Measurements from ENCODE around the gene PIP4K2C.
A peak's percentile ranks its signal among the peaks of the same experiment; 100 is the strongest.

PIP4K2C gene

GRCh38 chr12:57580466-57580795 is 10.6 kb upstream of the PIP4K2C start:
- DNase-seq (ENCODE audit: extremely low read depth, low read depth): no peak
- TF ChIP-seq CTCF (IDR thresholded peaks at IDR 0.05; ENCODE audit: low read depth, low read length, missing control alignments): no peak
- no peak overlapping the region for H3K4me3 ChIP-seq (replicated peaks; ENCODE audit: low read depth, low read length)

- no peak for DNase-seq (ENCODE audit: extremely low read depth, low read depth)
- TF ChIP-seq CTCF (IDR thresholded peaks at IDR 0.05; ENCODE audit: low read depth, low read length, missing control alignments): no peak
- H3K4me3 ChIP-seq (replicated peaks; ENCODE audit: low read depth, low read length): no peak overlapping the region
These were observed 9.2 kb upstream of the PIP4K2C start for GRCh38 chr12:57581802-57582201.

- no peak overlapping the region for H3K4me3 ChIP-seq (replicated peaks; ENCODE audit: low read depth, low read length)
- no peak for TF ChIP-seq CTCF (IDR thresholded peaks at IDR 0.05; ENCODE audit: low read depth, low read length, missing control alignments)
- no peak for DNase-seq (ENCODE audit: extremely low read depth, low read depth)
These were observed 8.6 kb upstream of the PIP4K2C start for GRCh38 chr12:57582440-57582839.

GRCh38 chr12:57583008-57583831 is 7.8 kb upstream of the PIP4K2C start:
- DNase-seq (ENCODE audit: extremely low read depth, low read depth): peak; percentile 59
- H3K4me3 ChIP-seq (replicated peaks; ENCODE audit: low read depth, low read length): no peak overlapping the region
- peak; percentile 97 for TF ChIP-seq CTCF (IDR thresholded peaks at IDR 0.05; ENCODE audit: low read depth, low read length, missing control alignments)

GRCh38 chr12:57584050-57584449 is 6.9 kb upstream of the PIP4K2C start:
- H3K4me3 ChIP-seq (replicated peaks; ENCODE audit: low read depth, low read length): no peak overlapping the region
- no peak for TF ChIP-seq CTCF (IDR thresholded peaks at IDR 0.05; ENCODE audit: low read depth, low read length, missing control alignments)
- no peak for DNase-seq (ENCODE audit: extremely low read depth, low read depth)

GRCh38 chr12:57584690-57585089 is 6.3 kb upstream of the PIP4K2C start:
- TF ChIP-seq CTCF (IDR thresholded peaks at IDR 0.05; ENCODE audit: low read depth, low read length, missing control alignments): no peak
- H3K4me3 ChIP-seq (replicated peaks; ENCODE audit: low read depth, low read length): no peak overlapping the region
- no peak for DNase-seq (ENCODE audit: extremely low read depth, low read depth)

GRCh38 chr12:57585156-57585555 is 5.8 kb upstream of the PIP4K2C start:
- TF ChIP-seq CTCF (IDR thresholded peaks at IDR 0.05; ENCODE audit: low read depth, low read length, missing control alignments): no peak
- no peak overlapping the region for H3K4me3 ChIP-seq (replicated peaks; ENCODE audit: low read depth, low read length)
- no peak for DNase-seq (ENCODE audit: extremely low read depth, low read depth)
